Stimulated activated CD4-positive, alpha-beta T cell treated with anti-CD3 and anti-CD28 coated beads, Interleukin-2, amount 100 ng/mL, for 24 hours (primary cell): ENCODE data around the gene YIPF2.
"Not testable (repeated sequence)": the region's sequence is repeated elsewhere in the genome, so short reads cannot be mapped to it uniquely, and the experiment has no call there.

Source experiments
- DNase-seq, 2 donors: peaks; one replicate each; pipeline ENCODE4 v3.0.0-alpha.2; 2020

The YIPF2 gene

DNA sequence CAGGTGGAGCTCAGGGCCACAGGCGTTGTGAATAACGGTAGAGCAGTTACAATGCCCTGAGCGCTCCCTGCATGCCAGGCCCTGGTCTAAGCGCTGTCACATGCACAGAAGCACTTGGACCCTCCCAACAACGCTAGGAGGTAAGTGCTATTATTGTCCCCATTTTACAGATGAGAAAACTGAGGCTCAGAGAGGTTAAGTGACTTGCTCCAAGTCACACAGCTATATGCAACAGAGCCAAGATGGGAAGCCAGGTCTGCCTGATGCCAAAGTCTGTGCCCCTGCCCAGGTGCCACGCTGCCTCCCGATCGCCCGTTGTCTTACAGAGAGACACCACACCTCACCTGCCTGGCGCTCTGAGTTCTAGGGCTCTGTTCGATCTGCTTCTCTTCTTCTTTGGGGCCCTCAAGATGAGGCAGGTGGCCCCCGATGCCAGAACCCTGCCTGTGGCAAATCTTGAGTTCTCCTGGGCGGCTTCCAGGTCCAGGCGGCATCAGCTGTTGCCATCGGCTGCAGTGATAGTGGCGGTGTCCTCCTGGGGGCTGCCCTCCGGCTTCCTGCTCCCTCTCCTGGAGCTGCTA, 20.0 kb downstream of the YIPF2 start:
- DNase-seq: no peak

DNA sequence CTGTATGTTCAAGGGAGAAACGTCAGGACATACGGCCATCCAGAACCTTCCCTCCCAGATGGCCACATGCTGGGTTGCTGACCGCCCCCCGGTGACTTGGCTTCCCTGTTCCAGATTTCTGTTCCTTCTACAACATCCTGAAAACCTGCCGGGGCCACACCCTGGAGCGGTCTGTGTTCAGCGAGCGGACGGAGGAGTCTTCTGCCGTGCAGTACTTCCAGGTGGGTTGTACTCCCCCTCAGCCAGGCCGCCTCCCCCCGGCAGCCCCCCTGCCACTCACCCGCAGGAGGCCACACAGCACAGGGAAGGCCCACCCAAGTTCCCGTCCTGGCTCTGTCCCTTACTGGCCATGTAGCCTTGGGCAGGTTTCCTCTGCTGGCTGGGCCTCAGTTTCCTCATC, 20.5 kb downstream of the YIPF2 start:
- no peak for DNase-seq

DNA sequence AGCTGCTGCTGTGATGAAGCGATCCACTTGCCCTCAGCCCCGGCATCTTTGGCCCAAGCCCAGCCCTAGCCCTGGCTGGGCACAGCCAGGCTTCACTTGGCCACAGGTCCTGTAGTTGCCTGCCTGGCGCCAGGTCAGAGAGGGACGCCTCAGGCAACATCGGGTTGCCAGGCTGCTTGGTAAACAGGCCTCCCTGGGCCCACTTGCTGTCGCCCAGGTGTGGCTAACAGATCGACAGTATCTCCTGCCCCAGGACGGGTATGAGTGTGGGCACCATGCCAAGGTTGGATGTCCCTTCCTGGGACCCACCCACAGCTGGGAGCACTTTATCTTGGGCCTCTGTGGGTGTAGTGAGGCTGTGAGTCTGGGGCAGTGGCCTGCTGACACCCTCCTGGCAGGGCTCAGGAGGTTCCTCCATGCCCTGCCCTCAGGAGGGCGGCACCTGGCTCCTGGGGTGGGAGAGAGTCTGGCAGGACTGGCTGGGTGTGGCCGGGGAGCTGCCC, 29.2 kb downstream of the YIPF2 start:
- DNase-seq: no peak

DNA sequence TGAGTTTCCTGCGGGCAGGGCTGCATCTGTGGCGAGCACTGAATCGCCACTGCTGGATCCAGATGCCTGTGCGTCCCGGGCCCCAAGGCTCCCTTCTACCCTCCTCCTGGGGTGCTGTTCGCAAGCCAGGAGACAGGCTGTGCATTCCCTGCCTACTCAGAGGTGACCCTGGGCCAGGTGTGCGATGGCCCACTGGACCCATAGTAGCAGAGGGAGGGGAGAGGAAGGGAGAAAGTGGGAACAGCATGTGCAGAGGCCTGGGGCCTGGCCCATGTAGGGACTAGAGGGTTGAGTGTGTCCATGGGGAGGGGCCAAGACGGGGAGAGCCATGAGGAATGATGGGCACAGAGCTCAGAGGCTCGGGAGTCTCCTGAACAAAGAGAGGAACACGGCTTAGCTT, 29.8 kb downstream of the YIPF2 start:
- no peak for DNase-seq

GRCh38 chr19:10896851-10897526, 31.4 kb downstream of the YIPF2 start:
- no peak for DNase-seq

DNA sequence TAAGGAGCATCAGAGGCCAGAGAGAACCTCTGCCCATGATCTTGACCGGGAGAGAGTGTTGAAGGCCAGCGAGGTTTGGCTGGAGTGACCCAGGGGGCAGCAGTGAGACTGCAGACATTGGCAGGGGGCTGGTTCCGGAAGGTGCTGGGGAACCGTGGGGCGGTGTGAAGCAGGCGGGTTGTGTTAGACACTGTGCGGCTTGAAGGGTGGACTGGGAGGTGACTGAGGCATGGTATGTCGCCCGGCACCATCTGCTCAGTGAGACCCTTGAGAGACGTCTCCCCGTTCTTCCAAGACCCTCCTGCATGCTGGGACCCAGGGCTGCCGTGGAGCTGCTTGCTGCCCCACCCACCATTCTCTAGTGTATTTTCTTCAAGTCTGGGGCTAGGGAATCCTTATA, 32.5 kb downstream of the YIPF2 start:
- no peak for DNase-seq

DNA sequence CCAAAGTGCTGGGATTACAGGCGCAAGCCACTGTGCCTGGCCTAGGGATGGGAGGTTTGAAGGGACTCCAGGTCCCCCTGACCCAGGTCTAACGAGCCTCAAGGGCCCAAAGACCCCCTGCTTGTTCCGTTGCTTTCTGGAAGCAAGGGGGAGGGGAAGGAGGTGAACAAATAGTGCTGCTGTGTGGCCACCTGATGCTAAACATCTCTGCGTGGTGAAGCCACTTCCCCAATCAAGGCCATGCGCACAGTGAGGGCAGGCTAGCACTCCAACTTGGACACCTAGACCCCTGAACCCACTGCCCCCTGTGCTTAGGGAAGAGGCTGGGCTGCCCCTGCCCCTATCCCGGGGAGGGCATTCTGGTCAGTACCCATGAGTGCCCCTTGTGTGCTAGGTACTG, 33.1 kb downstream of the YIPF2 start:
- no peak for DNase-seq

DNA sequence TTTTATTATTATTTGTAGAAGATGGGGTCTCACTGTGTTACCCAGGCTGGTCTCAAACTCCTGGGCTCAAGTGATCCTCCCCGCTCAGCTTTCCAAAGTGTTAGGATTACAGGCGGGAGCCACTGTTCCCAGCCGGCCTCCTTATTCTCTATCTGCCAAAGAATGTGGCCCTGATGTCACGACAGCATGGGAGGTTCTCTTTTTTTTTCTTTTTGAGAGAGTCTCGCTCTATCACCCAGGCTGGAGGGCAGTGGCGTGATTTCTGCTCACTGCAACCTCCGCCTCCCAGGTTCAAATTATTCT, 33.6 kb downstream of the YIPF2 start:
- DNase-seq: no peak

- DNase-seq: no peak
Measured at GRCh38 chr19:10892256-10892655, 36.2 kb downstream of the YIPF2 start.

DNA sequence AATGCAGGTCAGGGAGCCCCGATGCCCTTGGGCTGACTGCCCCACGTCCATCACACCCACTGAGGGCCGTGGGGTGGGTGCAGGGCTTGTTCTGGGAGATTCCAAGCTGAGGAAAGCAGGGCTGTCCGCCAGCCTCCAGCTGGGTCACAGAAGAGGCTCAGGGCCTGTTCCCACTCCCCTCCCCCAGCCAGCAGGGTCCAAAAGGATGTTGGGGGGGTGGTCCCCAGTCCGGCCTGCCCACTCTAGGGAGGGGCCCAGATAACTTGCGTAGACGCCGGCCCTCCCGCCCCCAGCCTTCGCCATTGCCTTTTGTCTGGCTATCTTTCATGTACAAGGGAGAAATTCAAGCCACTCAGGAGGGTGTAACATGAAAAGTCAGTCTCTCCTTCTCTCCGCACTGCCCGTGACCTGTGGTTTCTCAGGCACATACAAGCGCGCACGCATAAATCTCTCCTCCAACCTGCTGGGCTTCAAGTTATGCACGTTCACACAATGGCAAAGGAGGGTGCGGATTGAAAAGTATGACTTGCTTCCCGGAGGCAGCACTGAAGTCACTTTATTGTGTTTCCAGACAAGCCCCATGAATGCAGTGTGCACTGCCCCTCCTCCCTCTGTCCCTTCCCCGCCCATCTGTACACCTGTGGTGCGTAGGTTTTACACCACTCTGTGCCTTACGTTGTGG, 36.9 kb downstream of the YIPF2 start:
- DNase-seq: no peak

GRCh38 chr19:10889880-10890279, 38.6 kb downstream of the YIPF2 start:
- no peak for DNase-seq

DNA sequence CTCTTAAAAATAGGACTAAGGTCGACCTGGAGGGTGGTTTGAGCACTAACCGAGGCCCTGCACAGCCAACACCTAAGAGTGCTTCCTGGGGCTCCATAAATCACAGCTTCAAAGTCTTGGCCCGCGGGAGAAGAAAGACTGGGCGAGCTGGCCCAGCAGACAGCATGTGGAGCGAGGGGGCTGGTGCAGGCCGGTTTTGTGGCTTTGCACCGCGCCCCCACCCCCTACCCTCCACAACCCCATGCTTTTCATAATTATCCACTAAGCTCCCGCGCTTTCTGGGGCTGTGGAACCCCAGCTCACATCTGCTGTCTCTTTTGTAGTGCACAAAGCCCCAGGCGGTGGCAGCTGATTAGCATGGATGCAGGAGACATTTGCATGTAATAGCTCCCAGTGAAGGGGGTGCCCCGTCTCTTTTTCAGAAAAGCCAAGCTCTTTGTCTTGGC, 40.0 kb downstream of the YIPF2 start:
- no peak for DNase-seq

GRCh38 chr19:10887616-10888367, 40.6 kb downstream of the YIPF2 start:
- DNase-seq: no peak

DNA sequence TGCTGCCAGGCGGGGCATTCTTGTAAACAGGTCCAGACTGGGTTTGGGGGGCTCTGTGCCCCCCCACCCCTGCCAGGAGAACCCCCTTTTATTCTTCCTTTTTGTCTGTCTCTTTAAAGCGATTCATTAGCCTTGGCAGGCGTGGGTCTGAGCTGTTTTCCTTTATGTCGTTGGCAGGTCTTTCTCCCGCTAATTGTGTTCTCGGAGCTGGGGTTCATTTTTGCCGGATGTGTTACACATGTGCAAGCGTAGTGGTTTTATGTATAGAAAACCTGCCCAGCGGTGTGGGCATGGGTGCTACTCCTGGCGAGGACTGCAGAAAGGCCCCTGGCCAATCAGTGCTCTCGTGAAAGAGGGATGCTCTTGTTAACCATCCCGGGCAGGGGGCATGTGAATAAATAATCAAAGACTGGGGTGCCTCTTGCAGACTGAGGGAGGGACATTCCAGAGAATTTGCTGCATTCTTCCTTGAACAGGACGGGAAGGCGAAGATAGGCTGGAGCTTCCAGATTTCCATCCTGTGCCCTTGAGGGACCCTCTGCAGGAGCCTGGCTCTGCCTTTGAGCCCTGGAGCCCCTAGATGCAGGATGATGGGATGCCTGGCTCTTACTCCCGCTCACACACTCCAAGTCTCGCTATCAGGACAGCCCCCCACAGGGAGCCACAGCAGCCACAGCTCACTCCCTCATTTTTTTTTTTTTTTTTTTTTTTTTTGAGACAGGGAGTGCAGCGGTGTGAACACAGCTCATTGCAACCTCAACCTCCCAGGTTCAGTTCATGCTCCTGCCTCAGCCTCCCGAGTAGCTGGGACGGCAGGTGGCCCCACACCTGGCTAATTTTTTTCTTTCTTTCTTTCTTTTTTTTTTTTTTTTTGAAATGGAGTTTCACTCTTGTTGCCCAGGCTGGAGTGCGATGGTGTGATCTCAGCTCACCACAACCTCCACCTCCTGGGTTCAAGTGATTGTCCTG, 43.0 kb downstream of the YIPF2 start:
- DNase-seq: no peak

DNA sequence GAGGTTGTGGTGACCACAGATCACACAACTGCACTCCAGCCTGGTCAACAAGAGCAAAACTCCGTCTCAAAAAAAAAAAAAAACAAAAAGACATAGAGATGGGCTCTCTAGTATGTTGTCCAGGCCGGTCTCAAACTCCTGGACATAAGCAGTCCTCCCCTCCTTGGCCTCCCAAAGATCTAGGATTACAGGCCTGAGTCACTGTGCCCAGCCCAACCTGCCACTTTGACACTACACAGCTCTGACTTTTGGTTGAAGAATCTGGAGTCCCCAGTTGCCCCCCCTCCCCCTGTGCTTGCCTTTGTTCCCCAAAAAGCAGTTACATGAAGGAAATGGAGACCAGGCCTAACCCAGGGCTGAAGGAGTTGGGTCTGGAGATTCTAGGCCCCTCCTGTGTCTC, 44.2 kb downstream of the YIPF2 start:
- DNase-seq: no peak

- no peak for DNase-seq
Measured at GRCh38 chr19:10882108-10882457, 46.4 kb downstream of the YIPF2 start.

DNA sequence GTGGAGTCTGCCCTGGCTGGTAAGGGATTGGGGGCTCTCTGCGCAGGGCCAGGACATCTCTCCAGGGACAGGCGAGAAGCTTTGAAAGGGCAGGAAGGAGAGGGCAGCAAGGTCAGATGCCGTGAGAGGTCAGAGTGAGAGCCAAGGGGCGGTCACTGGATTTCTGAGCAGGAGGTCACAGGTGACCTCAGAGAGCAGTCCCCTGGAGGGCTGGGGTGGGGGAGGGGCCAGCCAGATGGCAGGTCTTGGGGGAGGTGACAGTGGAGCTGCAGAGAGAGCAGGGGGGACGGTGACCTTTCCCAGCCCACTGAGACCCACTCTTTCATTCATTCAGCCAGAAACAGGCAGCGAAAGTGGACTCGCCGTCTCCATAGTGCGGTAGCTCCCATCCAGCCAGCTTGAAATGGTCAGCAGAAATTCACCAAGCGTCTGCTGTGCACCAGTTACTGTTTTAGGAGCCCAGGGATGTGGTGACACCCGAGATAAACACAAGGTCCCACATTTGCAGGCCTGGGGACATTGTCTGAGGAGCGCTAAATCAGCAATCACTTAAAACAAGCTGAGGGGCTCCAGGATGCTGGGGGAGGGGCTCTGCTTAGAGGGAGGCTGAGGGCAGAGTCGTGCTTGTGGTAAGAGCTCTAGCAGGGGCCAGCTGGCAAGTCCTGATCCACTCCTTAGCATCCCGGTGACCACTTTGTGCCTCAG, 46.9 kb downstream of the YIPF2 start:
- no peak for DNase-seq

DNA sequence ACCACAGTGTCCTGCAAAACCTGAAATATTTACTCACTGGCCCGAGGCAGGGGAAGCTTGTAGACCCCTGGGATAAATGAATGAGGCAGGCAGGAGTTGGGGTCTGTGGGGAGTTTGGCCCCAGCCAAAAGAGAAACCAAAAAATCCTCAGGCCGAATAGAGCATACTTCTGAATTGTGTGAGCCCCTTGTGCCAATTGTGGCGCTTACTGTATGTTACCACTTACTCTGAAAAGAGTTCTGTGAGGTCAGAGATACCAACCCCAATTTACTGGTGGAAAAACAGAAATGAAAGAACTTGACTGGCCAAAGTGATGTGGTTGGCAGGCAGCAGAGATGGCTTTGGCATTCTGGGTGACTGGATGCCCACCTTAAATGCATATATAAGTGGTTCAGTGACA, 50.2 kb downstream of the YIPF2 start:
- no peak for DNase-seq

GRCh38 chr19:10877608-10878007, 50.8 kb downstream of the YIPF2 start:
- not testable (repeated sequence) for DNase-seq

DNA sequence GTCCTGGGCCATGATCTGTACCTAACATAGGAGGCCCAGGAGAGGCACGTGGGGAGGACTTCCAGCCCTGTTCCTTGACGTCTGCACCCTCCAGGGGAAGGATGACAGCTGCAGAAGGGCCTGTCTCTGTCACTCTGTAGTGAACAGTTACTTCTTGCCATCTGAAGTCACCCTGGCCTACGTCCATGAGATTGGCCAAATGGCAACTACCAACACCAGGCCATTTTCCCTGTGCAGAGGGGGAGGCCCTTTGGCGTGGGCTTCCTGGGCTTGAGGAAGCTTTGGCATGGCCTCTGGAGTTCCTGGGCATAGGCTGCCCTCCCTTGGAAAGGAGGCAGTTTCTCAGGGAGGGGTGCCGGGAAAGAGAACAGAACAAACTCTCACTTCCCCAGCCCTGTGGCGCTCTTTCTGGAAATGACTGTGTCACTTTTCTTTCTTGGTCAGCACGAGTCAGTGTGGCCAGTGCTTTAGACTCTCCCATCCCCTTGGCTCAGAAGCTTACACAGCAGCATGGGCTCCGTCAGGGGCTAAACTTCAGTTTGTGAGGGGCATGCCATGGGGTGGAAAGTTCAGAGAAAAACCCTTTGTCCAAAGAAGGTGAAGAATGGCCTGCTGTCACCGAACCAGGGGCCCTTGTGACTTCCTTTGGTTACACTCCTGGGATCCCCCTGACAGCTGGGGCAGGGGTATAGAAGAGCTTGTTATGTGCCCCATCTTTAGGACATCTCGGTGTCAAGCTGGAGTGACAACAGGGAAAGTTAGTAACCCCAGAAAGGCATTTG, 51.8 kb downstream of the YIPF2 start:
- no peak for DNase-seq

- DNase-seq: no peak
Measured at GRCh38 chr19:10874024-10874423, 54.4 kb downstream of the YIPF2 start.
